Kidney epithelial cell (primary cell): ENCODE measurements around the gene XRRA1. TPM values are rescaled to one million over a fixed set of nuclear protein-coding genes. Genes with fewer than 3 reads are reported as not detected.
"Not testable (repeated sequence)": the region's sequence is repeated elsewhere in the genome, so short reads cannot be mapped to it uniquely, and the experiment has no call there.

Experiments
- DNase-seq: peaks from one replicate; pipeline ENCODE4 v3.0.0-alpha.2; 2010; ENCODE audit warnings: low read depth
- H3K27me3 ChIP-seq: 2 replicates; pipeline ENCODE4 v1.6.0; 2011; ENCODE audit warnings: low read length; ENCODE audit not compliant: control insufficient read depth, insufficient read depth
- H3K36me3 ChIP-seq: 2 replicates; pipeline ENCODE4 v1.5.1; 2011; ENCODE audit warnings: low read length; ENCODE audit not compliant: control insufficient read depth, insufficient read depth
- H3K4me3 ChIP-seq: 2 replicates; pipeline ENCODE4 v1.5.1; 2011; ENCODE audit warnings: low read depth, mild to moderate bottlenecking, control low read depth, low read length
- CTCF ChIP-seq: IDR thresholded peaks from 2 replicates; pipeline ENCODE4 v1.5.1; 2011; ENCODE audit warnings: mild to moderate bottlenecking, moderate library complexity, low read length, control low read depth, inconsistent platforms; ENCODE audit not compliant: insufficient read depth, poor library complexity, severe bottlenecking
- total RNA-seq: library from RNA; depleted of rRNA; stranded (reverse); fragments of >200 nt; gene quantifications from 2 replicates; pipeline ENCODE4 v1.2.3, GENCODE V29; 2015

Gene XRRA1
- total RNA-seq, 1 donor from 2014 or later: 3.2 TPM

- TF ChIP-seq CTCF: no peak
- DNase-seq: no peak
- Histone ChIP-seq H3K36me3 (no peaks in the 10 kb centered on the region), H3K27me3 (no peaks in the 10 kb centered on the region), H3K4me3 (no peak overlapping the region)
Observed at GRCh38 chr11:74905326-74905725, 43.6 kb downstream of the XRRA1 start.

- no peak for TF ChIP-seq CTCF
- Histone ChIP-seq H3K36me3 (no peaks in the 10 kb centered on the region), H3K27me3 (no peaks in the 10 kb centered on the region), H3K4me3 (no peak overlapping the region)
- no peak for DNase-seq
Observed at GRCh38 chr11:74902342-74902741, 46.5 kb downstream of the XRRA1 start.

GRCh38 chr11:74896311-74896710 is 52.6 kb downstream of the XRRA1 start:
- H3K36me3 ChIP-seq: no peaks in the 10 kb centered on the region
- H3K4me3 ChIP-seq: no peak overlapping the region
- H3K27me3 ChIP-seq: no peaks in the 10 kb centered on the region
- TF ChIP-seq CTCF: no peak
- DNase-seq: no peak

GRCh38 chr11:74895340-74896116 is 53.4 kb downstream of the XRRA1 start:
- no peak for TF ChIP-seq CTCF
- Histone ChIP-seq H3K36me3 (no peaks in the 10 kb centered on the region), H3K27me3 (no peaks in the 10 kb centered on the region), H3K4me3 (no peak overlapping the region)
- DNase-seq: no peak

GRCh38 chr11:74893015-74893414 is 55.9 kb downstream of the XRRA1 start:
- H3K27me3 ChIP-seq, DNase-seq, H3K36me3 ChIP-seq, H3K4me3 ChIP-seq: not testable (repeated sequence)

GRCh38 chr11:74877132-74877531 is 71.8 kb downstream of the XRRA1 start:
- DNase-seq: no peak
- no peaks in the 10 kb centered on the region for H3K27me3 ChIP-seq
- TF ChIP-seq CTCF: peak; percentile 45
- no peak overlapping the region for H3K4me3 ChIP-seq
- H3K36me3 ChIP-seq: no peaks in the 10 kb centered on the region
